Measurements from ENCODE around the gene HMCES. TPM values are rescaled to one million over a fixed set of nuclear protein-coding genes. Genes with fewer than 3 reads are reported as not detected.

The HMCES gene
- total RNA-seq, 1 donor from 2014 or later: 37.7 TPM

GRCh38 chr3:129318921-129319320, 40.3 kb downstream of the HMCES start:
- DNase-seq: no peak
- Mint-ChIP-seq H3K4me1 (ENCODE audit: low read depth, unreplicated experiment) (peaks cover 9% of the 10 kb centered on the region), H3K9me3 (ENCODE audit: unreplicated experiment) (peaks cover 21% of the 10 kb centered on the region), H3K36me3 (ENCODE audit: unreplicated experiment) (no peaks in the 10 kb centered on the region), H3K4me3 (ENCODE audit: unreplicated experiment) (no peak overlapping the region), H3K27ac (ENCODE audit: unreplicated experiment) (peak overlapping the region; percentile 72), H3K27me3 (ENCODE audit: unreplicated experiment) (peaks cover 7% of the 10 kb centered on the region)
- no peak for TF ChIP-seq CTCF (IDR thresholded peaks at IDR 0.05; ENCODE audit: partially characterized antibody, unreplicated experiment)

- H3K9me3 Mint-ChIP-seq (ENCODE audit: unreplicated experiment): peaks cover 18% of the 10 kb centered on the region
Measured at GRCh38 chr3:129320261-129320660, 41.6 kb downstream of the HMCES start.

GRCh38 chr3:129320825-129321487, 42.3 kb downstream of the HMCES start:
- Mint-ChIP-seq H3K9me3 (ENCODE audit: unreplicated experiment) (peaks cover 16% of the 10 kb centered on the region), H3K36me3 (ENCODE audit: unreplicated experiment) (no peaks in the 10 kb centered on the region)

More at GRCh38 chr3:129320261-129320660, 41.6 kb downstream of the HMCES start:
- no peak for DNase-seq
- Mint-ChIP-seq H3K4me3 (ENCODE audit: unreplicated experiment) (no peak overlapping the region), H3K36me3 (ENCODE audit: unreplicated experiment) (no peaks in the 10 kb centered on the region), H3K27me3 (ENCODE audit: unreplicated experiment) (peaks cover 4% of the 10 kb centered on the region), H3K4me1 (ENCODE audit: low read depth, unreplicated experiment) (peaks cover 6% of the 10 kb centered on the region), H3K27ac (ENCODE audit: unreplicated experiment) (no peak overlapping the region)
- no peak for TF ChIP-seq CTCF (IDR thresholded peaks at IDR 0.05; ENCODE audit: partially characterized antibody, unreplicated experiment)

GRCh38 chr3:129321887-129322286, 43.2 kb downstream of the HMCES start:
- no peaks in the 10 kb centered on the region for H3K36me3 Mint-ChIP-seq (ENCODE audit: unreplicated experiment)

More at GRCh38 chr3:129320825-129321487, 42.3 kb downstream of the HMCES start:
- Mint-ChIP-seq H3K4me3 (ENCODE audit: unreplicated experiment) (no peak overlapping the region), H3K27ac (ENCODE audit: unreplicated experiment) (no peak overlapping the region), H3K27me3 (ENCODE audit: unreplicated experiment) (peaks cover 2% of the 10 kb centered on the region), H3K4me1 (ENCODE audit: low read depth, unreplicated experiment) (peaks cover 6% of the 10 kb centered on the region)
- no peak for DNase-seq
- no peak for TF ChIP-seq CTCF (IDR thresholded peaks at IDR 0.05; ENCODE audit: partially characterized antibody, unreplicated experiment)

More at GRCh38 chr3:129321887-129322286, 43.2 kb downstream of the HMCES start:
- no peak overlapping the region for H3K4me3 Mint-ChIP-seq (ENCODE audit: unreplicated experiment)
- H3K27me3 Mint-ChIP-seq (ENCODE audit: unreplicated experiment): no peaks in the 10 kb centered on the region
- DNase-seq: no peak
- H3K9me3 Mint-ChIP-seq (ENCODE audit: unreplicated experiment): peaks cover 14% of the 10 kb centered on the region
- no peak for TF ChIP-seq CTCF (IDR thresholded peaks at IDR 0.05; ENCODE audit: partially characterized antibody, unreplicated experiment)
- no peak overlapping the region for H3K27ac Mint-ChIP-seq (ENCODE audit: unreplicated experiment)
- H3K4me1 Mint-ChIP-seq (ENCODE audit: low read depth, unreplicated experiment): peaks cover 6% of the 10 kb centered on the region
